Measurements from ENCODE around the gene CCNL1.

Gene CCNL1

DNA sequence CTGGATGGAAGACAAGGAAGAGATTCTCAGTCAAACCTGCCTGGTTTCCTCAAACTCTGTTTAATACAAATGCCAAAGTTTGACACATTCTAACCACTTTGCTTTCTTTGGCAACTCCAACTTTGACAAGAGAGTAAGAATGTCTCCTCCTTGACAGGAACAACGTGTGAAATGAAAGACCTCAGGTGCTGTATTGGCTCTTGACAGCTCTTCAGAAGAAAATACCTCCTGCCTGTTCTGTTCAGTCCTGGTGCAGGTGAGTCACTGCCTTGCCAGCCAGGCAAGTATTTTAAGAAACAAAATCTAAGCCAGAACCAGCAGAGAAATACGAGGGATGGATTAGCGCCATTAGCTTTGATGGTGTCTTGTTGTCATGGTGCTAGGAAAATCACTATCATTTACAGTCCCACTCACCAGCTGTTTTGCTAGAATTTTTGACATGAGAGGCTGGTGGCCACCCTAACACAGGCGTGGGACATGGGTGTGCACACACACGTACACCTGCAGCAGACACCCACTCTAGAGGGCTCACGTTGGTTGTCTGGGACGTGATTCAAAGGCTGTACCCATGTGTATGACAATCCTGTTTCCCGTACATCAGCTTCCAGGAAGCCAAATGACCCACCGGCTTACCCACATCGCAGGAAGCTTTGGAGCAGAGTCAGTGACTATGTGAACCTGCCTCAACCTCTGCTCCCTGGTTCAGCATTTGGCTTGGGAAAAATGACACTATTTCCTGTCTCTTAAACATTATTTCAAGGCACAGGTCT lies 60.4 kb downstream of the CCNL1 start:
- no peak for DNase-seq (ENCODE audit: low read depth in 1 of 2, low spot score in 1 of 2)
- Histone ChIP-seq H3K4me3 (replicated peaks; ENCODE audit: insufficient read depth, low read length) (no peak overlapping the region), H3K27ac (replicated peaks) (no peak overlapping the region), H3K27me3 (ENCODE audit: insufficient read depth, poor library complexity, severe bottlenecking) (no peaks in the 10 kb centered on the region)
- TF ChIP-seq POLR2AphosphoS5 (IDR thresholded peaks at IDR 0.05; ENCODE audit: low read depth) = no peak
- TF ChIP-seq REST (IDR thresholded peaks at IDR 0.05; ENCODE audit: insufficient replicate concordance, low read depth) = no peak
- TF ChIP-seq, protein P1, sequence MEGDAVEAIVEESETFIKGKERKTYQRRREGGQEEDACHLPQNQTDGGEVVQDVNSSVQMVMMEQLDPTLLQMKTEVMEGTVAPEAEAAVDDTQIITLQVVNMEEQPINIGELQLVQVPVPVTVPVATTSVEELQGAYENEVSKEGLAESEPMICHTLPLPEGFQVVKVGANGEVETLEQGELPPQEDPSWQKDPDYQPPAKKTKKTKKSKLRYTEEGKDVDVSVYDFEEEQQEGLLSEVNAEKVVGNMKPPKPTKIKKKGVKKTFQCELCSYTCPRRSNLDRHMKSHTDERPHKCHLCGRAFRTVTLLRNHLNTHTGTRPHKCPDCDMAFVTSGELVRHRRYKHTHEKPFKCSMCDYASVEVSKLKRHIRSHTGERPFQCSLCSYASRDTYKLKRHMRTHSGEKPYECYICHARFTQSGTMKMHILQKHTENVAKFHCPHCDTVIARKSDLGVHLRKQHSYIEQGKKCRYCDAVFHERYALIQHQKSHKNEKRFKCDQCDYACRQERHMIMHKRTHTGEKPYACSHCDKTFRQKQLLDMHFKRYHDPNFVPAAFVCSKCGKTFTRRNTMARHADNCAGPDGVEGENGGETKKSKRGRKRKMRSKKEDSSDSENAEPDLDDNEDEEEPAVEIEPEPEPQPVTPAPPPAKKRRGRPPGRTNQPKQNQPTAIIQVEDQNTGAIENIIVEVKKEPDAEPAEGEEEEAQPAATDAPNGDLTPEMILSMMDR (IDR thresholded peaks at IDR 0.05; ENCODE audit: insufficient read depth, low read length) = no peak
- no peak for TF ChIP-seq GABPA (IDR thresholded peaks at IDR 0.05; ENCODE audit: low read depth)
- TF ChIP-seq SPI1 (IDR thresholded peaks at IDR 0.05; ENCODE audit: borderline replicate concordance, low read depth) = no peak

- no peak overlapping the region for H3K4me3 ChIP-seq (replicated peaks; ENCODE audit: insufficient read depth, low read length)
- DNase-seq (ENCODE audit: low read depth in 1 of 2, low spot score in 1 of 2) = no peak
- TF ChIP-seq POLR2AphosphoS5 (IDR thresholded peaks at IDR 0.05; ENCODE audit: low read depth) = no peak
- TF ChIP-seq, protein P1 (IDR thresholded peaks at IDR 0.05; ENCODE audit: insufficient read depth, low read length) = no peak
- no peak for TF ChIP-seq REST (IDR thresholded peaks at IDR 0.05; ENCODE audit: insufficient replicate concordance, low read depth)
- no peak for TF ChIP-seq GABPA (IDR thresholded peaks at IDR 0.05; ENCODE audit: low read depth)
- TF ChIP-seq SPI1 (IDR thresholded peaks at IDR 0.05; ENCODE audit: borderline replicate concordance, low read depth) = no peak
- H3K27ac ChIP-seq (replicated peaks) = no peak overlapping the region
- H3K27me3 ChIP-seq (ENCODE audit: insufficient read depth, poor library complexity, severe bottlenecking) = no peaks in the 10 kb centered on the region
Observed at GRCh38 chr3:157098823-157099185, 61.1 kb downstream of the CCNL1 start.

DNA sequence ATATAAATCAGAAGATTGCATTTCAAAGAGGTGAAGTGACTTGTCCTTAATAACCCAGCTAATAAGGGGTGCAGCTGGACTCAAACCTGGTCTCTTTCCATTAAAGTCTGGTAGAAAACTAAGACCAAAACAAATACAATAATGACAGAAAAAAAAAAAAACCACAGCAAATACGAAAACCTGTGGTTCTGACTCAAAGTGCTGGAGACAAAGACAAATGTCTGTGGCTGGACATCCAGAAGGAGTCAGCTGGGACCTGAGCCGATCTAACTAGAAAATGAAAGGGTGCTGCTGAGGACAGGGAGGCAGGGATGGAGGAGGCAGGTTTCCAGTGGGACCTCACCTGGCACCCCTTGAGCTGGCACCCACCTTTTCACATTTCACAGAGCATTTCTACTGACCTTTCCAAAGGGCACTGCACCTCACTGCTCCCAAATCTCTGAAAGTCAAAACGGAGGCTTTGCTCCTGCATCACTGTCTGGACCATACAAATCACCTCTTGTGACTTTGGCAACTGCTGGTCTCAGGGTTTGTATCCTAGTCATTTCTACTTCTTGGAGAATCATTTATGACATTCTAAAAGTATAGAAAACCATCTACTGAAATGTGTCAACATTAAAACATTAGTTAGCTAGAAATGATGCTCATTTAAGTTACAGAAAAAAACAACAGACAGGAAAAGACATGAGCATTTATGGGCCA lies 61.7 kb downstream of the CCNL1 start:
- no peak for DNase-seq (ENCODE audit: low read depth in 1 of 2, low spot score in 1 of 2)
- no peak for TF ChIP-seq POLR2AphosphoS5 (IDR thresholded peaks at IDR 0.05; ENCODE audit: low read depth)
- no peak for TF ChIP-seq REST (IDR thresholded peaks at IDR 0.05; ENCODE audit: insufficient replicate concordance, low read depth)
- TF ChIP-seq GABPA (IDR thresholded peaks at IDR 0.05; ENCODE audit: low read depth) = no peak
- TF ChIP-seq SPI1 (IDR thresholded peaks at IDR 0.05; ENCODE audit: borderline replicate concordance, low read depth) = no peak
- TF ChIP-seq, protein P1 (IDR thresholded peaks at IDR 0.05; ENCODE audit: insufficient read depth, low read length) = no peak
- Histone ChIP-seq H3K27ac (replicated peaks) (no peak overlapping the region), H3K27me3 (ENCODE audit: insufficient read depth, poor library complexity, severe bottlenecking) (no peaks in the 10 kb centered on the region), H3K4me3 (replicated peaks; ENCODE audit: insufficient read depth, low read length) (no peak overlapping the region)
